Glutamatergic neuron (in vitro differentiated cells): ENCODE measurements around the gene SVBP. TPM values are rescaled to one million over a fixed set of nuclear protein-coding genes. Genes with fewer than 3 reads are reported as not detected.

Experiments
- DNase-seq: peaks from one replicate; pipeline ENCODE4 v3.0.0; 2022
- H3K27ac Mint-ChIP-seq: one replicate; pipeline ENCODE4 v1.8.0; 2020; ENCODE audit warnings: mild to moderate bottlenecking, mixed read lengths, inconsistent platforms; ENCODE audit not compliant: unreplicated experiment
- H3K27me3 Mint-ChIP-seq: one replicate; pipeline ENCODE4 v1.8.0; 2020; ENCODE audit warnings: mild to moderate bottlenecking, moderate library complexity, mixed read lengths, inconsistent platforms; ENCODE audit not compliant: unreplicated experiment
- H3K36me3 Mint-ChIP-seq: one replicate; pipeline ENCODE4 v1.8.0; 2020; ENCODE audit warnings: mild to moderate bottlenecking, mixed read lengths, inconsistent platforms; ENCODE audit not compliant: unreplicated experiment
- H3K4me1 Mint-ChIP-seq: one replicate; pipeline ENCODE4 v1.8.0; 2020; ENCODE audit warnings: mild to moderate bottlenecking, low read depth, mixed read lengths, inconsistent platforms; ENCODE audit not compliant: unreplicated experiment
- H3K4me3 Mint-ChIP-seq: one replicate; pipeline ENCODE4 v1.8.0; 2020; ENCODE audit warnings: mild to moderate bottlenecking, mixed read lengths, inconsistent platforms; ENCODE audit not compliant: unreplicated experiment
- H3K9me3 Mint-ChIP-seq: one replicate; pipeline ENCODE4 v1.8.0; 2020; ENCODE audit warnings: mild to moderate bottlenecking, moderate library complexity, mixed read lengths, inconsistent platforms; ENCODE audit not compliant: unreplicated experiment
- total RNA-seq: library from RNA; stranded (reverse); fragmentation: NEBNext Ultra II Directional; extraction: Animal tissue kit (Norgen Biotek cat#: 25700); gene quantifications from one replicate; pipeline ENCODE4 v1.2.1, GENCODE V29; 2021; ENCODE audit not compliant: unreplicated experiment
- TF ChIP-seq, protein P1 (sequence below): fragments of 200-600 bp; sonication (generic); IDR thresholded peaks from one replicate; pipeline ENCODE4 v1.5.0; 2021; ENCODE audit not compliant: partially characterized antibody, unreplicated experiment

The SVBP gene
- total RNA-seq, 1 donor from 2014 or later = 100 TPM

DNA sequence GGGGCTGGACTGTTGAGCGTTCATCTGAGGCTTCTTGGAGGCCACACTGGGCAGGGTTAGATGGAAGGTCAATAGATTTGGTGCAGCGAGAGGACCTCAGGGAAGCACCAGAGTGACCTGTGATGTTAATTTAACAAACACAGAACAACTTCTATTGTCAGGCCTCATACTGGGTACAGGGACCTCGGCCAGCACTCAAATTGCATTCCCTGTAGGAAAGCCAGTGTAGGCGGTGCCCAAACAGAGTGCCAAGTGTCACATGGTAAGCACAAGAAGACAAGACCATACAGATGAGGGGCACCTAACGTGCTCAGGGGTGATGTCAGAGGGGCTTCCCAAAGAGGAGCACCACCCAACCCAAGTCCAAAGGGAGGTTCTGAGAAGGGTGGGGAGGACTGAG lies 31.1 kb downstream of the SVBP start:
- peaks cover 5% of the 10 kb centered on the region for H3K36me3 Mint-ChIP-seq
- TF ChIP-seq, protein P1, sequence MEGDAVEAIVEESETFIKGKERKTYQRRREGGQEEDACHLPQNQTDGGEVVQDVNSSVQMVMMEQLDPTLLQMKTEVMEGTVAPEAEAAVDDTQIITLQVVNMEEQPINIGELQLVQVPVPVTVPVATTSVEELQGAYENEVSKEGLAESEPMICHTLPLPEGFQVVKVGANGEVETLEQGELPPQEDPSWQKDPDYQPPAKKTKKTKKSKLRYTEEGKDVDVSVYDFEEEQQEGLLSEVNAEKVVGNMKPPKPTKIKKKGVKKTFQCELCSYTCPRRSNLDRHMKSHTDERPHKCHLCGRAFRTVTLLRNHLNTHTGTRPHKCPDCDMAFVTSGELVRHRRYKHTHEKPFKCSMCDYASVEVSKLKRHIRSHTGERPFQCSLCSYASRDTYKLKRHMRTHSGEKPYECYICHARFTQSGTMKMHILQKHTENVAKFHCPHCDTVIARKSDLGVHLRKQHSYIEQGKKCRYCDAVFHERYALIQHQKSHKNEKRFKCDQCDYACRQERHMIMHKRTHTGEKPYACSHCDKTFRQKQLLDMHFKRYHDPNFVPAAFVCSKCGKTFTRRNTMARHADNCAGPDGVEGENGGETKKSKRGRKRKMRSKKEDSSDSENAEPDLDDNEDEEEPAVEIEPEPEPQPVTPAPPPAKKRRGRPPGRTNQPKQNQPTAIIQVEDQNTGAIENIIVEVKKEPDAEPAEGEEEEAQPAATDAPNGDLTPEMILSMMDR = no peak
- H3K27ac Mint-ChIP-seq = peak overlapping the region; percentile 43
- DNase-seq = no peak
- peaks cover 2% of the 10 kb centered on the region for H3K9me3 Mint-ChIP-seq
- peaks cover 21% of the 10 kb centered on the region for H3K4me1 Mint-ChIP-seq
- peaks cover 7% of the 10 kb centered on the region for H3K27me3 Mint-ChIP-seq
- no peak overlapping the region for H3K4me3 Mint-ChIP-seq

DNA sequence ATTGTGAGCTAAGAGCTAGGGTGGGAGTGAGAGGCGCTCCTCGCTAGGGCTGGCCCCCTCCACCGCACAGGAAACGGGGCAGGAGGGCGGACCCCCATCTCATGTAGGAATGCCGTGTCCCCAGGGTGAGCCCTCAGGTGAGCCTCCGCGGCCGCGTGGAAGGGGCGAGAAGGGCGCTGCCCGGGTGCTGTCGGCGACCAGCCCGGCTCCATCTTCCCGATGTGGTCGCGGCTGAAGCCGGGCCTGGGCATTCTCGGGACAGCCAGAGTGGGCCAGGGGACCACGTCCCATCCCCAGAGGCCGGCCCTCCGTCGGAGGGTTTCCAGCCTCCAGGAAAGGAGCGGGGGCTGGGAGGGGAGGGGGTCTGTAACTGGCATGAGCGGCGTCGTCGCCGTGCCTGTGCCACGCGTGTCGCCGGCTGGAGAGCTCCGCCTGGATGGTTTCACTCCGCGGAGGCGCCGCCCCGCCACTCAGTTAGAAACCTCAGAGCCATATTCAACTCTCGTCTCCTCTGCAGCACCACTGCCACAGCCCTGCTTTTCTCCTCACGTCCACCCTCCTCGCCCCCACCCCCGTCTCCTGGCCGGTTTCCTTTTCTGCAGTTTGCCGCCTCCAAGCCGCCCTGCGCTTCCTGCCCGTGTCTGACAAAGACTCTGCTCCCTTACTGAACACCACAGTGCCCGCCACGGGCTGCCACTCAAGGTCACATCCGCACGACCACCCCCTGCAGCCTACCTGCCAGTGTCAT lies 32.1 kb downstream of the SVBP start, which contains the start of gene TMEM269:
TMEM269 (plus strand) TSS at position 46 of the 748 bp plus-strand sequence. CDS start 4,903 bp downstream, outside the sequence.
- peaks cover 21% of the 10 kb centered on the region for H3K4me1 Mint-ChIP-seq
- peaks cover 2% of the 10 kb centered on the region for H3K9me3 Mint-ChIP-seq
- peak within 1 kb of the TSS; percentile 52 for H3K27ac Mint-ChIP-seq
- TF ChIP-seq, protein P1 = no peak
- peaks cover 7% of the 10 kb centered on the region for H3K27me3 Mint-ChIP-seq
- peak; percentile 23 for DNase-seq
- H3K36me3 Mint-ChIP-seq = peaks cover 5% of the 10 kb centered on the region
- no peak within 1 kb of the TSS for H3K4me3 Mint-ChIP-seq

DNA sequence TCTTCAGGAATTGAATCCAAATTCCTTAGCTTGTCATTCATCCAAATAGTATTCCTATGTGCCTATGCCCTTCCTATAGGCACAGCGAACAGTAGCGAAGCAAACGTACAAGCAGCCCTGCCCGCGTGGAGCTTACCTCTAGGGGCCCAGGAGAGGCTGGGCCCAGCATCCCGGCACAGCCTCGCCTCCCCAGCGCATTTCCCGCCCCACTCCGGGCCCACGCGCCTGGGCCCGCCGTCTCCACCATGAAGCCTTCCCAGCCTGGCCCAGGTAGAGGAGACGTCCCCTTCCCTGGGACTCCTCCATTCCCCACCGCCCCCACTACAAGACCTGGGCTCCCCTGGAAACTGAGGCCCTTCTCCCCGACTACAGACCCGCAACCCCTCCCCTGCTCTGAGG lies 32.7 kb downstream of the SVBP start:
- TF ChIP-seq, protein P1 = no peak
- Mint-ChIP-seq H3K4me1 (peaks cover 21% of the 10 kb centered on the region), H3K4me3 (no peak overlapping the region), H3K36me3 (peaks cover 5% of the 10 kb centered on the region), H3K27ac (no peak overlapping the region), H3K9me3 (peaks cover 2% of the 10 kb centered on the region), H3K27me3 (peaks cover 8% of the 10 kb centered on the region)
- DNase-seq = no peak

DNA sequence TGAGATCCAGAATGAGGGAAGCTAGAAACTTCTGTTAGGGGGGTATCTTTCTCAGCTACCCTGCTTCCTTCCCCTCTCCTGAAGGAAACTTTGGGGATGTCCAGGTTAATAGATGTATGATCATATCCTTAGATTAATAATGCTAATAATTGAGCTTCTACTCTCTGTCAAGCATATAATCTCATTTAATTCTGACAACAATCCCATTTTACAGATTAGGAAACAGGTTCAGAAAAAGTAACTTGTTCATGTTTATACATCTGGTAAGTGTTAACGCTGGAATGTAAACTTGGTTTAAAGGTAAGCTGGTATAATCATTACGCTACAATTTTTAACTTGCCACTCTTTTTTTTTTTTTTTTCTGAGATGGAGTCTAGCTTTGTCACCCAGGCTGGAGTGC lies 34.1 kb downstream of the SVBP start:
- no peak overlapping the region for H3K27ac Mint-ChIP-seq
- peaks cover 2% of the 10 kb centered on the region for H3K9me3 Mint-ChIP-seq
- H3K27me3 Mint-ChIP-seq = peaks cover 9% of the 10 kb centered on the region
- peaks cover 5% of the 10 kb centered on the region for H3K36me3 Mint-ChIP-seq
- peaks cover 15% of the 10 kb centered on the region for H3K4me1 Mint-ChIP-seq
- TF ChIP-seq, protein P1 = no peak
- DNase-seq = no peak
- H3K4me3 Mint-ChIP-seq = no peak overlapping the region

DNA sequence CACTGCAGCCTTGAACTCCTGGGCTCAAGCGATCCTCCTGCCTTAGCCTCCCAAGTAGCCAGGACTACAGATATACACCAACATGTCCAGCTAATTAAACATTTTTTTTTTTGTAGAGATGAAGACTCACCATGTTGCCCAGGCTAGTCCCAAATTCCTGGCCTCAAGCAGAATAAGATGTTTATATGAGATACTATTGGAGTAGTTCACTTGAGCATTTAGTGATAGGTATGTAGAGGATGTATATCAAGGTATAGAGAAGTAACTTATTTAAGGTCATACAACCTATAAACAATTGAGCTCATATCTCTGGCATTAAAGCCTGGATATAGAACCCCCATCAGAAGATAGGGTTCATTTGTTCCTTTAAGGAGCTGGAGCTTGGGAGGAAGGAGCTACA lies 37.0 kb downstream of the SVBP start:
- Mint-ChIP-seq H3K27me3 (peaks cover 1% of the 10 kb centered on the region), H3K9me3 (no peaks in the 10 kb centered on the region), H3K4me3 (no peak overlapping the region), H3K4me1 (peaks cover 4% of the 10 kb centered on the region), H3K27ac (no peak overlapping the region), H3K36me3 (peaks cover 5% of the 10 kb centered on the region)
- TF ChIP-seq, protein P1 = no peak
- DNase-seq = no peak
